SK-N-SH (cell line): ENCODE data around the gene PTGDR2. TPM values are rescaled to one million over a fixed set of nuclear protein-coding genes. Genes with fewer than 3 reads are reported as not detected.

Experiments used
- CTCF ChIA-PET: fragments of 300-600, 350-600 bp; formaldehyde crosslinking; extraction: SDS; loops from one replicate; lab custom pipeline; 2021; lab: Yijun Ruan, JAX
- POLR2A ChIA-PET: fragments of 350-600 bp; sonication (Branson Sonifier 250); formaldehyde crosslinking; extraction: SDS; loops from one replicate; lab custom pipeline; 2020; ENCODE audit warnings: antibody characterized with exemption, inconsistent platforms; lab: Yijun Ruan, JAX
- DNase-seq: peaks from one replicate; pipeline ENCODE4 v3.0.0; 2012
- H2AFZ ChIP-seq: fragments of 200-600 bp; sonication (generic); 2 replicates; pipeline ENCODE4 v1.8.1; 2016; ENCODE audit warnings: antibody characterized with exemption, mild to moderate bottlenecking, low read depth
- H3F3A ChIP-seq: fragments of 200-600 bp; sonication (generic); replicated peaks from 2 replicates; pipeline ENCODE3; 2016; ENCODE audit warnings: antibody characterized with exemption, mild to moderate bottlenecking; ENCODE audit not compliant: insufficient read depth
- H3K27ac ChIP-seq, 2 experiments: fragments of 200-500 bp in 1 of 2; fragments of 200-600 bp in 1 of 2; sonication (Bioruptor generic) in 1 of 2; sonication (generic), shearing (Covaris generic) in 1 of 2; 2 replicates each; pipeline versions ENCODE4 v1.5.1 to v1.6.1; 2014 to 2016; ENCODE audit warnings: low read depth in 2 of 2, inconsistent platforms in 1 of 2, low read length in 1 of 2, mild to moderate bottlenecking in 1 of 2, mixed read lengths in 1 of 2
- H3K27me3 ChIP-seq: fragments of 200-600 bp; sonication (generic), shearing (Covaris generic); 2 replicates; pipeline ENCODE4 v1.6.1; 2016; ENCODE audit warnings: mixed run types; ENCODE audit not compliant: insufficient read depth
- H3K36me3 ChIP-seq, 2 experiments: fragments of 200-500 bp in 1 of 2; fragments of 200-600 bp in 1 of 2; sonication (Bioruptor generic) in 1 of 2; sonication (generic) in 1 of 2; replicated peaks in 1 of 2; 2 replicates each; pipeline versions ENCODE3 to v1.5.1; 2014 to 2016; ENCODE audit warnings: low read length in 1 of 2, mild to moderate bottlenecking in 1 of 2; ENCODE audit not compliant: insufficient read depth in 2 of 2, control insufficient read depth in 1 of 2
- H3K4me1 ChIP-seq, 2 experiments: fragments of 200-500 bp in 1 of 2; fragments of 200-600 bp in 1 of 2; sonication (Bioruptor generic) in 1 of 2; sonication (generic), shearing (Covaris generic) in 1 of 2; 2 replicates each; pipeline versions ENCODE4 v1.5.1 to v1.6.1; 2014 to 2016; ENCODE audit warnings: low read depth in 1 of 2, low read length in 1 of 2, mixed run types in 1 of 2; ENCODE audit not compliant: insufficient read depth in 2 of 2, control insufficient read depth in 1 of 2
- H3K4me2 ChIP-seq: fragments of 200-600 bp; sonication (generic), shearing (Covaris generic); 2 replicates; pipeline ENCODE4 v1.6.1; 2017; ENCODE audit warnings: mixed run types
- H3K4me3 ChIP-seq, 2 experiments: fragments of 200-500 bp in 1 of 2; fragments of 200-600 bp in 1 of 2; sonication (Bioruptor generic) in 1 of 2; sonication (generic), shearing (Covaris generic) in 1 of 2; 2 replicates each; pipeline versions ENCODE4 v1.5.1 to v1.8.1; 2014 to 2016; ENCODE audit warnings: low read depth in 2 of 2, inconsistent platforms in 1 of 2, low read length in 1 of 2, mild to moderate bottlenecking in 1 of 2, mixed read lengths in 1 of 2, moderate library complexity in 1 of 2
- H3K79me2 ChIP-seq: fragments of 200-600 bp; sonication (generic); 2 replicates; pipeline ENCODE4 v1.8.1; 2017; ENCODE audit warnings: mild to moderate bottlenecking; ENCODE audit not compliant: insufficient read depth
- H3K9ac ChIP-seq: fragments of 200-600 bp; sonication (generic); 2 replicates; pipeline ENCODE4 v1.6.1; 2017; ENCODE audit warnings: mixed run types
- H3K9me2 ChIP-seq: fragments of 200-600 bp; sonication (generic); 2 replicates; pipeline ENCODE4 v1.6.1; 2017; ENCODE audit warnings: mixed run types
- H3K9me3 ChIP-seq: fragments of 200-600 bp; sonication (generic); 2 replicates; pipeline ENCODE4 v1.6.1; 2017; ENCODE audit warnings: mixed run types, mild to moderate bottlenecking, moderate library complexity
- H4K20me1 ChIP-seq: fragments of 200-600 bp; sonication (generic); 2 replicates; pipeline ENCODE4 v1.6.1; 2017; ENCODE audit warnings: mild to moderate bottlenecking, mixed run types; ENCODE audit not compliant: insufficient read depth
- CHD2 ChIP-seq: fragments of 150-350 bp; IDR thresholded peaks from 2 replicates; pipeline ENCODE4 v1.6.1; 2018; ENCODE audit warnings: low read length; ENCODE audit not compliant: partially characterized antibody
- CTCF ChIP-seq: fragments of 200-600 bp; sonication (generic); IDR thresholded peaks from 2 replicates; pipeline ENCODE4 v1.6.1; 2017; ENCODE audit warnings: antibody characterized with exemption, mild to moderate bottlenecking, moderate library complexity
- ELF1 ChIP-seq: IDR thresholded peaks from 2 replicates; pipeline ENCODE4 v1.4.0; 2012
- EP300 ChIP-seq, 2 experiments: IDR thresholded peaks; 2 replicates each; pipeline versions ENCODE4 v1.4.0 to v1.6.1; 2012; ENCODE audit warnings: borderline replicate concordance in 1 of 2, low read depth in 1 of 2, low read length in 1 of 2
- EZH2phosphoT487 ChIP-seq: fragments of 200-600 bp; sonication (generic); IDR thresholded peaks from 2 replicates; pipeline ENCODE4 v1.6.1; 2017; ENCODE audit warnings: low read depth, mixed run types, mild to moderate bottlenecking, antibody characterized with exemption, moderate library complexity, borderline replicate concordance
- FOSL2 ChIP-seq: IDR thresholded peaks from 2 replicates; pipeline ENCODE4 v1.4.0; 2012; ENCODE audit warnings: low read depth, mild to moderate bottlenecking, moderate library complexity, borderline replicate concordance
- FOXM1 ChIP-seq: IDR thresholded peaks from 2 replicates; pipeline ENCODE4 v1.4.0; 2012; ENCODE audit warnings: low read depth, mild to moderate bottlenecking
- IRF3 ChIP-seq: fragments of 150-350 bp; IDR thresholded peaks from 2 replicates; pipeline ENCODE4 v1.6.1; 2016; ENCODE audit warnings: mild to moderate bottlenecking, low read depth, low read length
- MXI1 ChIP-seq: IDR thresholded peaks from 2 replicates; pipeline ENCODE4 v1.6.1; 2012; ENCODE audit warnings: mild to moderate bottlenecking, low read depth, low read length, improper control_type of control experiment
- PBX3 ChIP-seq: IDR thresholded peaks from 2 replicates; pipeline ENCODE4; 2012
- RAD21 ChIP-seq: IDR thresholded peaks from 2 replicates; pipeline ENCODE4 v1.6.1; 2012; ENCODE audit warnings: mild to moderate bottlenecking, low read length
- RCOR1 ChIP-seq: fragments of 150-350 bp; IDR thresholded peaks from 2 replicates; pipeline ENCODE4 v1.6.1; 2017; ENCODE audit warnings: antibody characterized with exemption, low read length
- REST ChIP-seq: IDR thresholded peaks from 2 replicates; pipeline ENCODE4 v1.6.1; 2012; ENCODE audit warnings: mild to moderate bottlenecking, low read depth, low read length, moderate library complexity
- SMC3 ChIP-seq: IDR thresholded peaks from 2 replicates; pipeline ENCODE4 v1.6.1; 2012; ENCODE audit warnings: low read depth, low read length, improper control_type of control experiment
- TCF12 ChIP-seq: IDR thresholded peaks from 2 replicates; pipeline ENCODE4 v1.4.0; 2012
- USF1 ChIP-seq: IDR thresholded peaks from 2 replicates; pipeline ENCODE4 v1.4.0; 2012; ENCODE audit warnings: low read depth, borderline replicate concordance
- YY1 ChIP-seq: IDR thresholded peaks from 2 replicates; pipeline ENCODE4 v1.4.0; 2012; ENCODE audit warnings: low read depth, mild to moderate bottlenecking
- WGBS: methylation state at CpG from one replicate; pipeline ENCODE4 v1.1.6; 2017; ENCODE audit warnings: low lambda C conversion rate; 5-methylcytosine and 5-hydroxymethylcytosine counted together
- polyA plus RNA-seq, 3 experiments: library from polyadenylated mRNA; depleted of rRNA; stranded (reverse); fragments of >200 nt; gene quantifications; 2 replicates each; pipeline ENCODE4 v1.2.3, GENCODE V29; 2012
- TF ChIP-seq, protein P1 (sequence below): IDR thresholded peaks from 2 replicates; pipeline ENCODE4 v1.4.0; 2012; ENCODE audit warnings: low read depth, borderline replicate concordance
- TF ChIP-seq, protein P2 (sequence below): IDR thresholded peaks from 2 replicates; pipeline ENCODE4 v1.4.0; 2012; ENCODE audit warnings: low read depth
- TF ChIP-seq, protein P3 (sequence below): fragments of 150-350 bp; IDR thresholded peaks from 2 replicates; pipeline ENCODE4 v1.6.1; 2017; ENCODE audit warnings: antibody characterized with exemption, low read length, low read depth, borderline replicate concordance

Gene PTGDR2
- polyA plus RNA-seq, 1 of the 3 experiments (the other 2 are of a cell fraction), result 0.02 TPM

DNA sequence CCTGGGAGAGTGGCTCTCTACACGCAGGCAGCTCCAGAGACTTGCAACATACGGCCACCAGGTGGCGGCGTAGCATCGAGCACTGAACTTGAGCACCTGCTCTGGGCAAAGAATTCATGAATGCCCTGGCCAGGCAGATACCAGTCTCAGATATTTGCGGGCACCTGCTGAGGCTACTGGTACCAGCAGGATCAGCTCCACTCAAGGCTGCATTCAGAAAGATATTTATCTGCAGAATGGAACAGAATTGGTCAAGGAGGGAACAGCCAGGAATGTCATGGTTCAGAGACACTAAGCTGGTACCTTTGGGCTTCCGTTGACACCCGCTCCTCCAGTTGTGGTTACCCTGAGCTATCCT is 24.6 kb downstream of the PTGDR2 start:
- peak overlapping the region; percentile 19; the same call in 1 of the 2 replicates for H3K4me2 ChIP-seq
- POLR2A ChIA-PET, result interaction anchor here (2.6 kb wide), 1 partner anchor 57 kb away, joined by 9 read pairs; no protein-coding TSS in a partner anchor

More for the DNA sequence above, 24.6 kb downstream of the PTGDR2 start:
- Histone ChIP-seq H3K9me3 (no peaks in the 10 kb centered on the region), H3K36me3 (no peaks in the 10 kb centered on the region), H3K79me2 (no peaks in the 10 kb centered on the region), H3K4me1 (peaks cover 0 to 16% of the 10 kb centered on the region in 2 experiments; a peak in 2 of 4 replicates), H3K9ac (no peak overlapping the region), H3F3A (no peaks in the 10 kb centered on the region)
- CTCF ChIA-PET, result interaction anchor here (0.5 to 23.7 kb wide), 63 partner anchors 9 to 464 kb away, joined by 3 to 550 read pairs (median 5); partner anchors contain the start of genes CCDC86, PRPF19, PTGDR2 and VWCE
- TF ChIP-seq USF1 (no peak), PBX3 (no peak), EP300 (IDR thresholded peaks at IDR 0.05; ENCODE audit: borderline replicate concordance in 1 of 2, low read depth in 1 of 2, low read length in 1 of 2) (no peak), RCOR1 (peak; percentile 58), FOXM1 (no peak), EZH2phosphoT487 (no peak), SMC3 (peak; percentile 93), REST (no peak), ELF1 (no peak), RAD21 (peak; percentile 93), IRF3 (no peak), FOSL2 (no peak), CTCF (peak; percentile 91), YY1 (no peak), MXI1 (no peak), TCF12 (no peak), CHD2 (peak; percentile 21)
- TF ChIP-seq, protein P1, sequence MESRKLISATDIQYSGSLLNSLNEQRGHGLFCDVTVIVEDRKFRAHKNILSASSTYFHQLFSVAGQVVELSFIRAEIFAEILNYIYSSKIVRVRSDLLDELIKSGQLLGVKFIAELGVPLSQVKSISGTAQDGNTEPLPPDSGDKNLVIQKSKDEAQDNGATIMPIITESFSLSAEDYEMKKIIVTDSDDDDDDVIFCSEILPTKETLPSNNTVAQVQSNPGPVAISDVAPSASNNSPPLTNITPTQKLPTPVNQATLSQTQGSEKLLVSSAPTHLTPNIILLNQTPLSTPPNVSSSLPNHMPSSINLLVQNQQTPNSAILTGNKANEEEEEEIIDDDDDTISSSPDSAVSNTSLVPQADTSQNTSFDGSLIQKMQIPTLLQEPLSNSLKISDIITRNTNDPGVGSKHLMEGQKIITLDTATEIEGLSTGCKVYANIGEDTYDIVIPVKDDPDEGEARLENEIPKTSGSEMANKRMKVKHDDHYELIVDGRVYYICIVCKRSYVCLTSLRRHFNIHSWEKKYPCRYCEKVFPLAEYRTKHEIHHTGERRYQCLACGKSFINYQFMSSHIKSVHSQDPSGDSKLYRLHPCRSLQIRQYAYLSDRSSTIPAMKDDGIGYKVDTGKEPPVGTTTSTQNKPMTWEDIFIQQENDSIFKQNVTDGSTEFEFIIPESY, result no peak
- TF ChIP-seq, protein P2, sequence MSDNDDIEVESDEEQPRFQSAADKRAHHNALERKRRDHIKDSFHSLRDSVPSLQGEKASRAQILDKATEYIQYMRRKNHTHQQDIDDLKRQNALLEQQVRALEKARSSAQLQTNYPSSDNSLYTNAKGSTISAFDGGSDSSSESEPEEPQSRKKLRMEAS, result 0 out of 2 replicates have a peak, but pooled peaks have one; percentile 28
- TF ChIP-seq, protein P3, sequence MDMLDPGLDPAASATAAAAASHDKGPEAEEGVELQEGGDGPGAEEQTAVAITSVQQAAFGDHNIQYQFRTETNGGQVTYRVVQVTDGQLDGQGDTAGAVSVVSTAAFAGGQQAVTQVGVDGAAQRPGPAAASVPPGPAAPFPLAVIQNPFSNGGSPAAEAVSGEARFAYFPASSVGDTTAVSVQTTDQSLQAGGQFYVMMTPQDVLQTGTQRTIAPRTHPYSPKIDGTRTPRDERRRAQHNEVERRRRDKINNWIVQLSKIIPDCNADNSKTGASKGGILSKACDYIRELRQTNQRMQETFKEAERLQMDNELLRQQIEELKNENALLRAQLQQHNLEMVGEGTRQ, result no peak
- TF ChIP-seq, all 33 proteins: peak for 6
- peak; percentile 80 for DNase-seq
- H2AFZ ChIP-seq, result no peak overlapping the region
- H3K27ac ChIP-seq, result no peak overlapping the region
- peak overlapping the region in 1 of 2 experiments; percentile 6; a peak in 1 of 4 replicates for H3K4me3 ChIP-seq
- H3K27me3 ChIP-seq, result peaks cover 6% of the 10 kb centered on the region; the same call in 1 of the 2 replicates
- H4K20me1 ChIP-seq, result no peaks in the 10 kb centered on the region
- WGBS, result 2% methylated on average over 7 of the region's 8 CpGs
- no peaks in the 10 kb centered on the region for H3K9me2 ChIP-seq
